K562 (cell line): ENCODE data around the gene CCDC32. TPM values are rescaled to one million over a fixed set of nuclear protein-coding genes. Genes with fewer than 3 reads are reported as not detected.
A peak's percentile ranks its signal among the peaks of the same experiment; 100 is the strongest.

Experiments
- EHMT2 ChIP-seq: fragments of 450-650 bp; IDR thresholded peaks from 2 replicates; pipeline ENCODE4 v1.6.1; 2018; ENCODE audit warnings: antibody characterized with exemption
- HNRNPL ChIP-seq: fragments of 200-400 bp; formaldehyde crosslinking; IDR thresholded peaks from 2 replicates; pipeline ENCODE4 v1.6.1; 2017; ENCODE audit warnings: low read depth, mild to moderate bottlenecking, low read length
- JUN ChIP-seq, 2 experiments: sonication (generic) in 1 of 2; formaldehyde crosslinking in 1 of 2; IDR thresholded peaks; 2 replicates each; pipeline versions ENCODE4 v1.6.1 to v1.8.0; 2012 to 2022; ENCODE audit warnings: borderline replicate concordance in 2 of 2, mild to moderate bottlenecking in 2 of 2, improper control_type of control experiment in 1 of 2, low read depth in 1 of 2, low read length in 1 of 2, missing genetic modification reagents in 1 of 2
- L3MBTL2 ChIP-seq: fragments of 450-650 bp; IDR thresholded peaks from 2 replicates; pipeline ENCODE4 v1.6.1; 2016; ENCODE audit warnings: mild to moderate bottlenecking, moderate library complexity
- MAZ ChIP-seq, 2 experiments: fragments of 450-650 bp in 1 of 2; sonication (generic) in 1 of 2; formaldehyde crosslinking; IDR thresholded peaks in 1 of 2; conservative IDR thresholded peaks in 1 of 2; 2 replicates each; pipeline versions ENCODE4 v1.4.0 to v1.5.0; 2020; ENCODE audit warnings: mild to moderate bottlenecking in 1 of 2, missing genetic modification reagents in 1 of 2
- MEIS2 ChIP-seq: fragments of 450-650 bp; IDR thresholded peaks from 2 replicates; pipeline ENCODE4 v1.6.1; 2014; ENCODE audit warnings: mild to moderate bottlenecking; ENCODE audit not compliant: partially characterized antibody
- MYC ChIP-seq, 2 experiments: fragments of 250-450 bp in 1 of 2; sonication (Bioruptor Pico) in 1 of 2; IDR thresholded peaks; 2 replicates each; pipeline versions ENCODE4 v1.5.1 to v1.6.1; 2012 to 2021; ENCODE audit warnings: low read depth in 2 of 2, borderline replicate concordance in 1 of 2, improper control_type of control experiment in 1 of 2, low read length in 1 of 2, mild to moderate bottlenecking in 1 of 2, moderate library complexity in 1 of 2
- NCOA6 ChIP-seq: fragments of 450-650 bp; IDR thresholded peaks from 2 replicates; pipeline ENCODE4 v1.6.1; 2017; ENCODE audit warnings: mild to moderate bottlenecking
- PHTF2 ChIP-seq: fragments of 250-450 bp; sonication (Bioruptor Pico); IDR thresholded peaks from 2 replicates; pipeline ENCODE4 v1.5.0; 2021; ENCODE audit warnings: mild to moderate bottlenecking
- POLR2B ChIP-seq: fragments of 450-650 bp; IDR thresholded peaks from 2 replicates; pipeline ENCODE4 v1.6.1; 2018; ENCODE audit warnings: low read depth; ENCODE audit not compliant: partially characterized antibody
- SAFB ChIP-seq: fragments of 200-400 bp; formaldehyde crosslinking; IDR thresholded peaks from 2 replicates; pipeline ENCODE4 v1.6.1; 2017; ENCODE audit warnings: low read depth, low read length, borderline replicate concordance
- SAP30 ChIP-seq: fragments of 200-600 bp; sonication (generic); IDR thresholded peaks from 2 replicates; pipeline ENCODE4 v1.6.1; 2012; ENCODE audit warnings: borderline replicate concordance, low read depth, mild to moderate bottlenecking, moderate library complexity, low read length, control low read depth, inconsistent platforms; ENCODE audit not compliant: insufficient read depth, poor library complexity, severe bottlenecking
- SIX5 ChIP-seq, 2 experiments: IDR thresholded peaks; 2 replicates each; pipeline ENCODE4 v1.6.1; 2011; ENCODE audit warnings: low read length in 2 of 2, borderline replicate concordance in 1 of 2, low read depth in 1 of 2, mild to moderate bottlenecking in 1 of 2, moderate library complexity in 1 of 2; ENCODE audit not compliant: insufficient read depth in 1 of 2
- TBP ChIP-seq: optimal IDR thresholded peaks from 2 replicates; pipeline ENCODE3; 2011; ENCODE audit warnings: low read depth, low read length, improper control_type of control experiment
- ZFP30 ChIP-seq: fragments of 250-450 bp; sonication (Bioruptor Pico); IDR thresholded peaks from 2 replicates; pipeline ENCODE4 v1.8.0; 2022; ENCODE audit warnings: moderate library complexity, mild to moderate bottlenecking, inconsistent platforms, borderline replicate concordance
- polyA plus RNA-seq, 8 experiments: library from polyadenylated mRNA; depleted of rRNA in 4 of 8; stranded (reverse) in 5 of 8; unstranded in 3 of 8; fragments of >200 nt; fragmentation: Nextera tagmentation in 2 of 8; fragmentation: Illumina TruSeq in 1 of 8; extraction: Ambion mirVana in 2 of 8; extraction: Trizol in 1 of 8; gene quantifications; 2 replicates each; pipeline versions ENCODE4 v1.2.1 to v1.2.3, GENCODE V29; 2011 to 2014; ENCODE audit warnings: inconsistent platforms in 1 of 8, missing spikeins in 1 of 8
- total RNA-seq, 7 experiments: library from RNA; depleted of rRNA in 6 of 7; stranded (reverse); fragments of >200 nt in 6 of 7; fragmentation: Illumina TruSeq in 2 of 7; extraction: Trizol in 2 of 7; gene quantifications; 2 replicates each; pipeline versions ENCODE4 v1.2.1 to v1.2.3, GENCODE V29; 2011 to 2021; ENCODE audit warnings: low replicate concordance in 1 of 7
- TF ChIP-seq, protein P1 (sequence below): fragments of 200-800 bp; sonication (Bioruptor generic); IDR thresholded peaks from 2 replicates; pipeline ENCODE4 v1.6.1; 2017; ENCODE audit warnings: missing genetic modification characterization, missing compliant biosample characterization
- TF ChIP-seq, protein P2 (sequence below): fragments of 250-450 bp; sonication (Bioruptor Pico); IDR thresholded peaks from 2 replicates; pipeline ENCODE4 v1.8.0; 2022; ENCODE audit warnings: moderate library complexity, mild to moderate bottlenecking, inconsistent platforms
- TF ChIP-seq, protein P3 (sequence below): fragments of 450-650 bp; IDR thresholded peaks from 2 replicates; pipeline ENCODE4 v1.6.1; 2016; ENCODE audit warnings: borderline replicate concordance

Gene CCDC32
- total and polyA plus RNA-seq, 9 of the 15 experiments (the other 6 are each of a cell fraction or from before 2014, with no cell fraction given) = 22.2 to 94.8 (median 37.1) TPM

DNA sequence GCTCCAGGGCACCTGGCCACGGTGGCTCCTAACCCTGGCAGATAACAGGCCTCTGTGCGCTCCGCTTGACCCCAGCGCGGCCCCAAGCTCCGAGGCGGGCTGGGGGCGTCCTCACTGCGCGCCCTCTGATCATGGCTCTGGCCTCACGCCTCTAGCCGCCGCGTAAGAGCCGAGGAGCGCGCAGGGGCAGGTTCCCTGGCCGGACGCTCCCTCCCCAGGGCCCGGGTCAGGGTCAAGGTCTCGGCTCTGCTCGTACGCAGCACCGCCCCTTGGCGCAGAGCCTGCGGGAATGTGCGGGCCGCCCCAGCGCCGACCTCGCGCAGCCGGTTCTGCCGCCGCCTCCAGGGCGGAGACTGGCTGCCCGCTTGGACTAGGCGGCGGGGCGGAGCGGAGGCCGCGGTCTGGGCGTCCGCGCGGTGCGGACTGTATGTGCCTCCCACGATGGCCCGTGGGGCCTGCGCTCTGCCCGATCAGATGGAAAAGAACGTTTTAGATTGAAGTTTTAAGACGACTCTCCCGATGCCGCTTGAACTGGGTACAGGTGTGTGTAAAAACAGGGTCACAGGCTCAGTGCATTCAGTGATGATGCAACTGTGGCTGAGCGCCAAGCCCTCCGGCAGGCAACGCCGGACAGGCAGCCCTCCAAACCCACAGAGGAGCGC lies 53.2 kb downstream of the CCDC32 start (continued):
- TF ChIP-seq, protein P1, sequence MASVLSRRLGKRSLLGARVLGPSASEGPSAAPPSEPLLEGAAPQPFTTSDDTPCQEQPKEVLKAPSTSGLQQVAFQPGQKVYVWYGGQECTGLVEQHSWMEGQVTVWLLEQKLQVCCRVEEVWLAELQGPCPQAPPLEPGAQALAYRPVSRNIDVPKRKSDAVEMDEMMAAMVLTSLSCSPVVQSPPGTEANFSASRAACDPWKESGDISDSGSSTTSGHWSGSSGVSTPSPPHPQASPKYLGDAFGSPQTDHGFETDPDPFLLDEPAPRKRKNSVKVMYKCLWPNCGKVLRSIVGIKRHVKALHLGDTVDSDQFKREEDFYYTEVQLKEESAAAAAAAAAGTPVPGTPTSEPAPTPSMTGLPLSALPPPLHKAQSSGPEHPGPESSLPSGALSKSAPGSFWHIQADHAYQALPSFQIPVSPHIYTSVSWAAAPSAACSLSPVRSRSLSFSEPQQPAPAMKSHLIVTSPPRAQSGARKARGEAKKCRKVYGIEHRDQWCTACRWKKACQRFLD (CRISPR knock-in tag) = 0 out of 2 replicates have a peak, but pooled peaks have one; percentile 13
- TF ChIP-seq, protein P2, sequence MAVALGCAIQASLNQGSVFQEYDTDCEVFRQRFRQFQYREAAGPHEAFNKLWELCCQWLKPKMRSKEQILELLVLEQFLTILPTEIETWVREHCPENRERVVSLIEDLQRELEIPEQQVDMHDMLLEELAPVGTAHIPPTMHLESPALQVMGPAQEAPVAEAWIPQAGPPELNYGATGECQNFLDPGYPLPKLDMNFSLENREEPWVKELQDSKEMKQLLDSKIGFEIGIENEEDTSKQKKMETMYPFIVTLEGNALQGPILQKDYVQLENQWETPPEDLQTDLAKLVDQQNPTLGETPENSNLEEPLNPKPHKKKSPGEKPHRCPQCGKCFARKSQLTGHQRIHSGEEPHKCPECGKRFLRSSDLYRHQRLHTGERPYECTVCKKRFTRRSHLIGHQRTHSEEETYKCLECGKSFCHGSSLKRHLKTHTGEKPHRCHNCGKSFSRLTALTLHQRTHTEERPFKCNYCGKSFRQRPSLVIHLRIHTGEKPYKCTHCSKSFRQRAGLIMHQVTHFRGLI (CRISPR knock-in tag) = no peak
- TF ChIP-seq MYC (IDR thresholded peaks at IDR 0.05; ENCODE audit: low read depth, low read length) (peak; percentile 83), MYC (CRISPR knock-in tag; IDR thresholded peaks at IDR 0.05; ENCODE audit: borderline replicate concordance, low read depth) (no peak), POLR2B (peak; percentile 66), SIX5 (IDR thresholded peaks at IDR 0.05; ENCODE audit: borderline replicate concordance in 1 of 2, insufficient read depth in 1 of 2, low read depth in 1 of 2, low read length in 2 of 2) (no peak), MAZ (CRISPR knock-in tag; conservative IDR thresholded peaks at IDR 0.05 in 1 of 2, IDR thresholded peaks at IDR 0.05 in 1 of 2) (peak; percentile 65 to 67; a peak in 2 of 4 replicates), PHTF2 (CRISPR knock-in tag) (no peak), MEIS2 (peak; percentile 57), NCOA6 (no peak), L3MBTL2 (peak; percentile 83), JUN (IDR thresholded peaks at IDR 0.05; ENCODE audit: borderline replicate concordance, low read depth, low read length) (no peak), JUN (CRISPR knock-in tag; IDR thresholded peaks at IDR 0.05; ENCODE audit: borderline replicate concordance) (no peak), ZFP30 (CRISPR knock-in tag) (no peak), SAFB (no peak), EHMT2 (no peak), SAP30 (peak; percentile 3), HNRNPL (peak; percentile 68), TBP (peak; percentile 69)
- TF ChIP-seq, protein P3, sequence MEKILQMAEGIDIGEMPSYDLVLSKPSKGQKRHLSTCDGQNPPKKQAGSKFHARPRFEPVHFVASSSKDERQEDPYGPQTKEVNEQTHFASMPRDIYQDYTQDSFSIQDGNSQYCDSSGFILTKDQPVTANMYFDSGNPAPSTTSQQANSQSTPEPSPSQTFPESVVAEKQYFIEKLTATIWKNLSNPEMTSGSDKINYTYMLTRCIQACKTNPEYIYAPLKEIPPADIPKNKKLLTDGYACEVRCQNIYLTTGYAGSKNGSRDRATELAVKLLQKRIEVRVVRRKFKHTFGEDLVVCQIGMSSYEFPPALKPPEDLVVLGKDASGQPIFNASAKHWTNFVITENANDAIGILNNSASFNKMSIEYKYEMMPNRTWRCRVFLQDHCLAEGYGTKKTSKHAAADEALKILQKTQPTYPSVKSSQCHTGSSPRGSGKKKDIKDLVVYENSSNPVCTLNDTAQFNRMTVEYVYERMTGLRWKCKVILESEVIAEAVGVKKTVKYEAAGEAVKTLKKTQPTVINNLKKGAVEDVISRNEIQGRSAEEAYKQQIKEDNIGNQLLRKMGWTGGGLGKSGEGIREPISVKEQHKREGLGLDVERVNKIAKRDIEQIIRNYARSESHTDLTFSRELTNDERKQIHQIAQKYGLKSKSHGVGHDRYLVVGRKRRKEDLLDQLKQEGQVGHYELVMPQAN = no peak
